GM12878 (cell line): ENCODE data around the gene LMF2. TPM values are rescaled to one million over a fixed set of nuclear protein-coding genes. Genes with fewer than 3 reads are reported as not detected.
A peak's percentile ranks its signal among the peaks of the same experiment; 100 is the strongest.

ENCODE experiments used
- ATF7 ChIP-seq: fragments of 450-650 bp; IDR thresholded peaks from 2 replicates; pipeline ENCODE4 v1.6.1; 2016; ENCODE audit warnings: low read depth, mild to moderate bottlenecking
- CHD1 ChIP-seq: IDR thresholded peaks from 2 replicates; pipeline ENCODE4 v1.6.1; 2012; ENCODE audit warnings: low read depth, low read length, improper control_type of control experiment
- EGR1 ChIP-seq, 2 experiments: IDR thresholded peaks; 1 replicate in 1 of 2; 2 replicates in 1 of 2; pipeline ENCODE4 v1.6.1; 2011 to 2012; ENCODE audit warnings: low read depth in 2 of 2, low read length in 2 of 2, borderline replicate concordance in 1 of 2, mild to moderate bottlenecking in 1 of 2, moderate library complexity in 1 of 2
- EZH2 ChIP-seq: IDR thresholded peaks from 2 replicates; pipeline ENCODE4 v1.6.1; 2012; ENCODE audit warnings: low read depth, mild to moderate bottlenecking, control low read depth, inconsistent platforms, low read length, borderline replicate concordance; ENCODE audit not compliant: control insufficient read depth
- FOS ChIP-seq: IDR thresholded peaks from 3 replicates; pipeline ENCODE4 v1.6.1; 2011; ENCODE audit warnings: borderline replicate concordance; ENCODE audit not compliant: insufficient read length; ENCODE audit errors: extremely low read depth
- NFYA ChIP-seq: IDR thresholded peaks from 2 replicates; pipeline ENCODE4 v1.6.1; 2011; ENCODE audit warnings: low read depth, mild to moderate bottlenecking, low read length, improper control_type of control experiment, borderline replicate concordance
- NFYB ChIP-seq: IDR thresholded peaks from 2 replicates; pipeline ENCODE4 v1.6.1; 2011; ENCODE audit warnings: low read depth, mild to moderate bottlenecking, low read length, improper control_type of control experiment, moderate library complexity; ENCODE audit not compliant: insufficient read depth
- NR2C2 ChIP-seq: IDR thresholded peaks from 2 replicates; pipeline ENCODE4 v1.6.1; 2011; ENCODE audit warnings: borderline replicate concordance, low read depth; ENCODE audit not compliant: control insufficient read depth, insufficient read length
- PML ChIP-seq: IDR thresholded peaks from 2 replicates; pipeline ENCODE4 v1.6.1; 2012; ENCODE audit warnings: low read length, inconsistent platforms
- RELA ChIP-seq: fragments of 450-650 bp; IDR thresholded peaks from 2 replicates; pipeline ENCODE4 v1.8.0; 2014; ENCODE audit warnings: borderline replicate concordance; ENCODE audit not compliant: partially characterized antibody
- SIN3A ChIP-seq: IDR thresholded peaks from 2 replicates; pipeline ENCODE4 v1.6.1; 2012; ENCODE audit warnings: low read depth, low read length, improper control_type of control experiment
- TBL1XR1 ChIP-seq: IDR thresholded peaks from 2 replicates; pipeline ENCODE4 v1.6.1; 2012; ENCODE audit warnings: low read depth, low read length, improper control_type of control experiment
- ZNF384 ChIP-seq: IDR thresholded peaks from 2 replicates; pipeline ENCODE4 v1.6.1; 2012; ENCODE audit warnings: low read depth, mild to moderate bottlenecking, low read length, improper control_type of control experiment, borderline replicate concordance
- polyA plus RNA-seq, 11 experiments: library from polyadenylated mRNA; depleted of rRNA in 4 of 11; unstranded in 6 of 11; stranded (reverse) in 5 of 11; fragments of >200 nt; fragmentation: Nextera tagmentation in 4 of 11; fragmentation: Illumina TruSeq in 1 of 11; extraction: Ambion mirVana in 4 of 11; extraction: Trizol in 1 of 11; gene quantifications; 1 replicate in 1 of 11; 2 replicates in 10 of 11; pipeline versions ENCODE4 v1.2.1 to v1.2.3, GENCODE V29; 2011 to 2016; ENCODE audit warnings: inconsistent platforms in 2 of 11, missing spikeins in 2 of 11, low read depth in 1 of 11
- total RNA-seq, 4 experiments: library from RNA; depleted of rRNA in 3 of 4; stranded (reverse); fragments of >200 nt in 3 of 4; fragmentation: Illumina TruSeq in 1 of 4; extraction: Trizol in 1 of 4; gene quantifications; 2 replicates each; pipeline versions ENCODE4 v1.2.1 to v1.2.3, GENCODE V29; 2013 to 2021
- TF ChIP-seq, protein P1 (sequence below): IDR thresholded peaks from 2 replicates; pipeline ENCODE4 v1.6.1; 2011; ENCODE audit warnings: borderline replicate concordance, low read depth, mild to moderate bottlenecking, moderate library complexity, low read length; ENCODE audit not compliant: insufficient read depth, poor library complexity, severe bottlenecking
- TF ChIP-seq, protein P2 (sequence below): IDR thresholded peaks from 2 replicates; pipeline ENCODE4 v1.6.1; 2012; ENCODE audit warnings: low read depth, low read length, improper control_type of control experiment
- TF ChIP-seq, protein P3 (sequence below): fragments of 150-350 bp; IDR thresholded peaks from 2 replicates; pipeline ENCODE4 v1.6.1; 2016; ENCODE audit warnings: low read depth, low read length
- TF ChIP-seq, protein P4 (sequence below): fragments of 450-650 bp; IDR thresholded peaks from 2 replicates; pipeline ENCODE4 v1.6.1; 2017; ENCODE audit warnings: borderline replicate concordance
- TF ChIP-seq, protein P5 (sequence below): IDR thresholded peaks from 2 replicates; pipeline ENCODE4 v1.6.1; 2012; ENCODE audit warnings: improper control_type of control experiment, low read depth, low read length; ENCODE audit not compliant: insufficient replicate concordance

Gene LMF2
- total and polyA plus RNA-seq, 10 of the 15 experiments (the other 5 are each of a cell fraction or from before 2014, with no cell fraction given): 0.08 to 57.5 (median 21.2) TPM

DNA sequence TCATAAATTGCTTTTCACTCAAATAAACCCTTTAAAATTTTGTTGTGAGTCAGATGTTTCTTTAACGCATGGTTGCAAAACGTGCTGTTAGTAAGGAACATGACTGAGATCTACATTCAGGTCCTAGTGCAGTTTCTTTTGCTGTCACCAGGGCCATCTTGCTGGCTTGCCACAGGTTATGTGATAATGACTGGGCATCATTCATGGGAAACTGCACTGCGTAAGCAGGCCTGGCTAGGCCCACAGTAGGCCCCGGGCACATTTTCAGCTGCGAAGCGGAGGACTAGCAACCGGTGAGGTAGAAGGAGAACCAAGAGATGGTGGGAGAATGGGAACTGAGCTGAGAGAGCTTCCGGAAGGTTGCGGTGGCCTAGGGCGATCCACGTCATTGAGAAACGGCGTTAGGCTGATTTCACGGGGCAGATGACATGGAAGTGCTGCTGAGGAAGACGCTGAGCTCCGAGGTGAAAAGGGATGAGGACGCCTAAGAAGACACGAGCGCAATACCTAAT is 35.0 kb upstream of the LMF2 start (continued):
- TF ChIP-seq NR2C2: no peak
- TF ChIP-seq, protein P1, sequence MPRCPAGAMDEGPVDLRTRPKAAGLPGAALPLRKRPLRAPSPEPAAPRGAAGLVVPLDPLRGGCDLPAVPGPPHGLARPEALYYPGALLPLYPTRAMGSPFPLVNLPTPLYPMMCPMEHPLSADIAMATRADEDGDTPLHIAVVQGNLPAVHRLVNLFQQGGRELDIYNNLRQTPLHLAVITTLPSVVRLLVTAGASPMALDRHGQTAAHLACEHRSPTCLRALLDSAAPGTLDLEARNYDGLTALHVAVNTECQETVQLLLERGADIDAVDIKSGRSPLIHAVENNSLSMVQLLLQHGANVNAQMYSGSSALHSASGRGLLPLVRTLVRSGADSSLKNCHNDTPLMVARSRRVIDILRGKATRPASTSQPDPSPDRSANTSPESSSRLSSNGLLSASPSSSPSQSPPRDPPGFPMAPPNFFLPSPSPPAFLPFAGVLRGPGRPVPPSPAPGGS: no peak
- TF ChIP-seq, protein P2, sequence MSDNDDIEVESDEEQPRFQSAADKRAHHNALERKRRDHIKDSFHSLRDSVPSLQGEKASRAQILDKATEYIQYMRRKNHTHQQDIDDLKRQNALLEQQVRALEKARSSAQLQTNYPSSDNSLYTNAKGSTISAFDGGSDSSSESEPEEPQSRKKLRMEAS: no peak
- TF ChIP-seq EGR1 (IDR thresholded peaks at IDR 0.05; ENCODE audit: borderline replicate concordance in 1 of 2, low read depth in 2 of 2, low read length in 2 of 2): no peak
- TF ChIP-seq FOS: no peak
- TF ChIP-seq, protein P3, sequence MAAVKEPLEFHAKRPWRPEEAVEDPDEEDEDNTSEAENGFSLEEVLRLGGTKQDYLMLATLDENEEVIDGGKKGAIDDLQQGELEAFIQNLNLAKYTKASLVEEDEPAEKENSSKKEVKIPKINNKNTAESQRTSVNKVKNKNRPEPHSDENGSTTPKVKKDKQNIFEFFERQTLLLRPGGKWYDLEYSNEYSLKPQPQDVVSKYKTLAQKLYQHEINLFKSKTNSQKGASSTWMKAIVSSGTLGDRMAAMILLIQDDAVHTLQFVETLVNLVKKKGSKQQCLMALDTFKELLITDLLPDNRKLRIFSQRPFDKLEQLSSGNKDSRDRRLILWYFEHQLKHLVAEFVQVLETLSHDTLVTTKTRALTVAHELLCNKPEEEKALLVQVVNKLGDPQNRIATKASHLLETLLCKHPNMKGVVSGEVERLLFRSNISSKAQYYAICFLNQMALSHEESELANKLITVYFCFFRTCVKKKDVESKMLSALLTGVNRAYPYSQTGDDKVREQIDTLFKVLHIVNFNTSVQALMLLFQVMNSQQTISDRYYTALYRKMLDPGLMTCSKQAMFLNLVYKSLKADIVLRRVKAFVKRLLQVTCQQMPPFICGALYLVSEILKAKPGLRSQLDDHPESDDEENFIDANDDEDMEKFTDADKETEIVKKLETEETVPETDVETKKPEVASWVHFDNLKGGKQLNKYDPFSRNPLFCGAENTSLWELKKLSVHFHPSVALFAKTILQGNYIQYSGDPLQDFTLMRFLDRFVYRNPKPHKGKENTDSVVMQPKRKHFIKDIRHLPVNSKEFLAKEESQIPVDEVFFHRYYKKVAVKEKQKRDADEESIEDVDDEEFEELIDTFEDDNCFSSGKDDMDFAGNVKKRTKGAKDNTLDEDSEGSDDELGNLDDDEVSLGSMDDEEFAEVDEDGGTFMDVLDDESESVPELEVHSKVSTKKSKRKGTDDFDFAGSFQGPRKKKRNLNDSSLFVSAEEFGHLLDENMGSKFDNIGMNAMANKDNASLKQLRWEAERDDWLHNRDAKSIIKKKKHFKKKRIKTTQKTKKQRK: no peak
- no peak for TF ChIP-seq ZNF384
- no peak for TF ChIP-seq PML
- no peak for TF ChIP-seq SIN3A
- no peak for TF ChIP-seq EZH2
- TF ChIP-seq RELA: no peak
- no peak for TF ChIP-seq CHD1
- TF ChIP-seq NFYB: no peak
- TF ChIP-seq TBL1XR1: peak; percentile 60; the same call in 1 of the 2 replicates
- TF ChIP-seq ATF7: peak; percentile 70
- TF ChIP-seq, protein P4, sequence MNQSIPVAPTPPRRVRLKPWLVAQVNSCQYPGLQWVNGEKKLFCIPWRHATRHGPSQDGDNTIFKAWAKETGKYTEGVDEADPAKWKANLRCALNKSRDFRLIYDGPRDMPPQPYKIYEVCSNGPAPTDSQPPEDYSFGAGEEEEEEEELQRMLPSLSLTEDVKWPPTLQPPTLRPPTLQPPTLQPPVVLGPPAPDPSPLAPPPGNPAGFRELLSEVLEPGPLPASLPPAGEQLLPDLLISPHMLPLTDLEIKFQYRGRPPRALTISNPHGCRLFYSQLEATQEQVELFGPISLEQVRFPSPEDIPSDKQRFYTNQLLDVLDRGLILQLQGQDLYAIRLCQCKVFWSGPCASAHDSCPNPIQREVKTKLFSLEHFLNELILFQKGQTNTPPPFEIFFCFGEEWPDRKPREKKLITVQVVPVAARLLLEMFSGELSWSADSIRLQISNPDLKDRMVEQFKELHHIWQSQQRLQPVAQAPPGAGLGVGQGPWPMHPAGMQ: no peak
- TF ChIP-seq NFYA: no peak
- TF ChIP-seq, protein P5, sequence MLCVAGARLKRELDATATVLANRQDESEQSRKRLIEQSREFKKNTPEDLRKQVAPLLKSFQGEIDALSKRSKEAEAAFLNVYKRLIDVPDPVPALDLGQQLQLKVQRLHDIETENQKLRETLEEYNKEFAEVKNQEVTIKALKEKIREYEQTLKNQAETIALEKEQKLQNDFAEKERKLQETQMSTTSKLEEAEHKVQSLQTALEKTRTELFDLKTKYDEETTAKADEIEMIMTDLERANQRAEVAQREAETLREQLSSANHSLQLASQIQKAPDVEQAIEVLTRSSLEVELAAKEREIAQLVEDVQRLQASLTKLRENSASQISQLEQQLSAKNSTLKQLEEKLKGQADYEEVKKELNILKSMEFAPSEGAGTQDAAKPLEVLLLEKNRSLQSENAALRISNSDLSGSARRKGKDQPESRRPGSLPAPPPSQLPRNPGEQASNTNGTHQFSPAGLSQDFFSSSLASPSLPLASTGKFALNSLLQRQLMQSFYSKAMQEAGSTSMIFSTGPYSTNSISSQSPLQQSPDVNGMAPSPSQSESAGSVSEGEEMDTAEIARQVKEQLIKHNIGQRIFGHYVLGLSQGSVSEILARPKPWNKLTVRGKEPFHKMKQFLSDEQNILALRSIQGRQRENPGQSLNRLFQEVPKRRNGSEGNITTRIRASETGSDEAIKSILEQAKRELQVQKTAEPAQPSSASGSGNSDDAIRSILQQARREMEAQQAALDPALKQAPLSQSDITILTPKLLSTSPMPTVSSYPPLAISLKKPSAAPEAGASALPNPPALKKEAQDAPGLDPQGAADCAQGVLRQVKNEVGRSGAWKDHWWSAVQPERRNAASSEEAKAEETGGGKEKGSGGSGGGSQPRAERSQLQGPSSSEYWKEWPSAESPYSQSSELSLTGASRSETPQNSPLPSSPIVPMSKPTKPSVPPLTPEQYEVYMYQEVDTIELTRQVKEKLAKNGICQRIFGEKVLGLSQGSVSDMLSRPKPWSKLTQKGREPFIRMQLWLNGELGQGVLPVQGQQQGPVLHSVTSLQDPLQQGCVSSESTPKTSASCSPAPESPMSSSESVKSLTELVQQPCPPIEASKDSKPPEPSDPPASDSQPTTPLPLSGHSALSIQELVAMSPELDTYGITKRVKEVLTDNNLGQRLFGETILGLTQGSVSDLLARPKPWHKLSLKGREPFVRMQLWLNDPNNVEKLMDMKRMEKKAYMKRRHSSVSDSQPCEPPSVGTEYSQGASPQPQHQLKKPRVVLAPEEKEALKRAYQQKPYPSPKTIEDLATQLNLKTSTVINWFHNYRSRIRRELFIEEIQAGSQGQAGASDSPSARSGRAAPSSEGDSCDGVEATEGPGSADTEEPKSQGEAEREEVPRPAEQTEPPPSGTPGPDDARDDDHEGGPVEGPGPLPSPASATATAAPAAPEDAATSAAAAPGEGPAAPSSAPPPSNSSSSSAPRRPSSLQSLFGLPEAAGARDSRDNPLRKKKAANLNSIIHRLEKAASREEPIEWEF: no peak
